Right lobe of liver (tissue), 6 donors: Measurements from ENCODE around the gene OR5AU1. TPM values are rescaled to one million over a fixed set of nuclear protein-coding genes. Genes with fewer than 3 reads are reported as not detected.
"Not testable (repeated sequence)": the region's sequence is repeated elsewhere in the genome, so short reads cannot be mapped to it uniquely, and the experiment has no call there.

Source experiments
- ATAC-seq, 4 donors: fragments of 200-7000 bp; cut with Tn5 transposase; one replicate each; pipeline ENCODE4 v1.9.1; 2020; ENCODE audit warnings: mild to moderate bottlenecking in 4 of 4, moderate library complexity in 4 of 4
- DNase-seq, 3 donors: peaks; one replicate each; pipeline ENCODE4 v3.0.0-alpha.2; 2020
- H3K27ac ChIP-seq, 3 donors: fragments of 200-600 bp; one replicate each; pipeline ENCODE4 v1.8.0; 2022
- H3K27me3 ChIP-seq, 2 donors: fragments of 200-600 bp; one replicate each; pipeline ENCODE4 v1.8.0; 2022
- H3K36me3 ChIP-seq, 4 donors: fragments of 200-600 bp; sonication (generic) in 1 of 4; one replicate each; pipeline versions ENCODE4 v1.5.1 to v1.8.0; 2017 to 2022; ENCODE audit warnings: control low read depth in 1 of 4
- H3K4me1 ChIP-seq, 4 donors: fragments of 200-600 bp; sonication (generic) in 1 of 4; one replicate each; pipeline versions ENCODE4 v1.5.1 to v1.8.0; 2017 to 2022; ENCODE audit warnings: control low read depth in 1 of 4
- H3K4me3 ChIP-seq, 3 donors: fragments of 200-600 bp; one replicate each; pipeline ENCODE4 v1.8.0; 2022
- H3K9me3 ChIP-seq, 4 donors: fragments of 200-600 bp; sonication (generic) in 1 of 4; one replicate each; pipeline versions ENCODE4 v1.5.1 to v1.8.0; 2017 to 2022; ENCODE audit warnings: control low read depth in 1 of 4
- CTCF ChIP-seq, 4 donors: fragments of 200-600 bp in 3 of 4; fragments of 450-650 bp in 1 of 4; IDR thresholded peaks; one replicate each; pipeline versions ENCODE4 v1.5.1 to v1.8.0; 2016 to 2022; ENCODE audit warnings: antibody characterized with exemption in 4 of 4, mild to moderate bottlenecking in 2 of 4
- POLR2A ChIP-seq: fragments of 450-650 bp; IDR thresholded peaks from one replicate; pipeline ENCODE4 v1.6.1; 2017; ENCODE audit warnings: antibody characterized with exemption, mild to moderate bottlenecking
- WGBS: methylation state at CpG from one replicate; pipeline ENCODE4 v1.1.6; 2018; ENCODE audit warnings: low coverage, low lambda C conversion rate; ENCODE audit not compliant: insufficient coverage; ENCODE audit errors: missing lambda C conversion rate; 5-methylcytosine and 5-hydroxymethylcytosine counted together
- intact Hi-C, 2 donors: fragments of 100-400 bp; cut with DNase I; formaldehyde crosslinking; loops; one replicate each; pipeline versions ENCODE4 v1.11.2 to v1.14.1; 2022
- total RNA-seq, 6 experiments: library from RNA; depleted of rRNA in 2 of 6; stranded (reverse); fragments of >200 nt in 2 of 6; fragmentation: NEBNext Ultra II Directional in 3 of 6; extraction: Animal tissue kit (Norgen Biotek cat#: 25700) in 3 of 6; gene quantifications; one replicate each; pipeline versions ENCODE4 v1.1.0 to v1.2.4, GENCODE V29; 2016 to 2023
- donor health status: DM: no; HTN: yes; CAD: no.
- donor health status: DM: no; HTN: no; CAD: no.
- donor health status: DM: no; HTN: no; CAD: no.
- donor health status: DM: no; HTN: yes; CAD: no.
- donor health status: DM: no; HTN: yes; CAD: no.

The OR5AU1 gene
- total RNA-seq, 6 experiments from 2014 or later = not detected

- ATAC-seq (no peak), DNase-seq (no peak)
- WGBS = 51% methylated on average over 4 of the region's 4 CpGs
- H3K9me3 ChIP-seq = no peaks in the 10 kb centered on the region
- intact Hi-C loops = no loop called here
- no peak overlapping the region for H3K27ac ChIP-seq
- no peak overlapping the region for H3K4me3 ChIP-seq
- TF ChIP-seq POLR2A = no peak
- no peak for TF ChIP-seq CTCF (IDR thresholded peaks at IDR 0.05)
- no peaks in the 10 kb centered on the region for H3K27me3 ChIP-seq
- no peaks in the 10 kb centered on the region for H3K4me1 ChIP-seq
- H3K36me3 ChIP-seq = no peaks in the 10 kb centered on the region
These were observed 8.0 kb upstream of the OR5AU1 start for GRCh38 chr14:21163871-21164291.

- Histone ChIP-seq H3K4me1 (no peaks in the 10 kb centered on the region), H3K4me3 (no peak overlapping the region), H3K27ac (no peak overlapping the region), H3K9me3 (no peaks in the 10 kb centered on the region), H3K36me3 (no peaks in the 10 kb centered on the region), H3K27me3 (no peaks in the 10 kb centered on the region)
- intact Hi-C loops = no loop called here
- TF ChIP-seq POLR2A = no peak
- TF ChIP-seq CTCF (IDR thresholded peaks at IDR 0.05) = no peak
- ATAC-seq (no peak), DNase-seq (no peak)
- 7% methylated on average over 2 of the region's 5 CpGs for WGBS
These were observed 6.2 kb upstream of the OR5AU1 start for GRCh38 chr14:21162081-21162480.

DNA sequence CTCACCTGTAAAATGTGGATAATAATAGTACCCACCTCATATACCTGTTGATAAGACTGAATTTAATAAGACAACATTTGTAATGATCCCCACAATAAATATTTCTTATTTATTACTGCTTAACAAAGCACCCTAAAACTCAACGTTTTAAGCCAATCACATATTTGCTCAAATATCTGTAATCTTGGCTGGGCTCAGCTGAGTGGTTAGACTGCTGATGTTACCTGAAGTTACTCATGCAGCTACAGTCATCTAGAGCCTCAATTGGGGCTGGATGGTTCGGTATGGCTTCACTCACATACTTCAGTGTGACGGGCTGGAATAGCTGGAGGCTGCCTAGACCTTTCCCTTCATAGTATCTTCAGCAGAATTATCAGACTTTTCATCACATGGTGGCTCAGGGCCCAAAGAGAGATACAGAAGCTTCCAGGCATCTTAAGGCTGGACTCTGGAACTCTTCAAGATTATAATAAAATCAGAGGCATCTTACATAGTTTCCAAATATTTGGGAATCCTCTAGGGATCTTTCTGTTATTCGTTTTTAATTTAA is 4.3 kb upstream of the OR5AU1 start:
- H3K27me3 ChIP-seq = no peaks in the 10 kb centered on the region
- H3K4me3 ChIP-seq = no peak overlapping the region
- no peak for ATAC-seq
- 54% methylated on average over 2 of the region's 4 CpGs for WGBS
- H3K36me3 ChIP-seq = no peaks in the 10 kb centered on the region
- TF ChIP-seq CTCF (IDR thresholded peaks at IDR 0.05) (no peak), POLR2A (no peak)
- intact Hi-C loops = no loop called here
- DNase-seq = no peak
- H3K9me3 ChIP-seq = no peaks in the 10 kb centered on the region
- H3K27ac ChIP-seq = no peak overlapping the region
- no peaks in the 10 kb centered on the region for H3K4me1 ChIP-seq

- H3K9me3 ChIP-seq, intact Hi-C loops, DNase-seq, H3K27me3 ChIP-seq, H3K36me3 ChIP-seq, ATAC-seq, H3K4me1 ChIP-seq, H3K27ac ChIP-seq, H3K4me3 ChIP-seq: not testable (repeated sequence)
- 20% methylated on average over 1 of the region's 1 CpG for WGBS
These were observed 2.3 kb upstream of the OR5AU1 start for GRCh38 chr14:21158175-21158574.

DNA sequence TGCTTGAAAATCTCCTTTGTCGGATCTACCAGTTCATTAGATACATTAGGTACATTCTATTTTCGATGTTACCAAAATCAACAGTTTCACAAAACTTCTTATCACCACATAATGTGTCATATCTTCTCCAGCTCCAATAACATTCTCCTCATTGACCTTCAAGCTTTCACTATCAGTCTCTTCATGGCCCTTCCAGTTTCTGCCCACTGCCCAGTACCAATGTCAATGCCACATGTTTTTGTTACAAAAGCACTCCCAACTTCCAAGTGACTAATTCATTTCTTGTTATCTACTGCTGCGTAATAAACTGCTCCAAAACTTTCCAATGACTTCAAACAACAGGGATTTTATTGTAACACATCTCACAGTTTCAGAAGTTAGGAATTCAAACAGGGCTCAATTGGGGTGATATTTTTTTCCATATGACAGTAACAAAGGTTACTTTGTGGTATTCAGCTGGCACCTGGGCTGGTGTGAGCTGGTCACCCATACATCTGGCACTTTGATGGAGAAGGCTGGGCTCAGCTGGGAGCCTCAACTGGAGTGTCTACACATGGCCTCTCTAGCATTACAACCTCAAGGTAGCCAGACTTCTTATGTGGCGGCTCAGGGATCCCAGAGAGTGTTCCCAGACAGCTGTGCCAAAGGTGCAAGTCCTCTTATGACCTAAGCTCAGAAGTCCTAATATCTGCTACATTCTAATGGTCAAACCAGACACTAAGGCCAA is 6.1 kb downstream of the OR5AU1 start:
- 92% methylated on average over 3 of the region's 4 CpGs for WGBS
- Histone ChIP-seq H3K4me3 (no peak overlapping the region), H3K9me3 (peaks cover 0 to 3% (median 0%) of the 10 kb centered on the region in 4 donors), H3K27ac (no peak overlapping the region), H3K36me3 (no peaks in the 10 kb centered on the region), H3K27me3 (no peaks in the 10 kb centered on the region), H3K4me1 (no peaks in the 10 kb centered on the region)
- no peak for TF ChIP-seq CTCF (IDR thresholded peaks at IDR 0.05)
- TF ChIP-seq POLR2A = no peak
- DNase-seq = no peak
- no peak for ATAC-seq
- intact Hi-C loops = no loop called here
